Inflammatory macrophage treated with lipopolysaccharide for 1 hour (primary cell): Measurements from ENCODE around the gene TAAR6.
"Not testable (repeated sequence)": the region's sequence is repeated elsewhere in the genome, so short reads cannot be mapped to it uniquely, and the experiment has no call there.

Experiments used
- DNase-seq, 2 donors: peaks; one replicate each; pipeline ENCODE4 v3.0.0-alpha.2; 2020 to 2022

TAAR6 gene

GRCh38 chr6:132570221-132570777 is at the start of gene TAAR6:
Gene TAAR6 (plus strand): TSS chr6:132570322. CDS start chr6:132570322, 0 bp downstream.
- no peak for DNase-seq

- no peak for DNase-seq
Measured at GRCh38 chr6:132520953-132521352, 49.2 kb upstream of the TAAR6 start.

- no peak for DNase-seq
Measured at GRCh38 chr6:132524646-132525045, 45.5 kb upstream of the TAAR6 start.

- no peak for DNase-seq
Measured at GRCh38 chr6:132525866-132526265, 44.3 kb upstream of the TAAR6 start.

GRCh38 chr6:132526461-132526860 is 43.7 kb upstream of the TAAR6 start:
- DNase-seq = no peak

- no peak for DNase-seq
Measured at GRCh38 chr6:132527791-132528190, 42.3 kb upstream of the TAAR6 start.

GRCh38 chr6:132530293-132530974 is 39.7 kb upstream of the TAAR6 start:
- DNase-seq = peak; percentile 43 to 83

GRCh38 chr6:132534546-132534945 is 35.6 kb upstream of the TAAR6 start:
- DNase-seq = not testable (repeated sequence)

GRCh38 chr6:132537145-132537544 is 33.0 kb upstream of the TAAR6 start:
- DNase-seq = no peak

GRCh38 chr6:132537977-132538376 is 32.1 kb upstream of the TAAR6 start, which contains the start of gene TAAR9:
Gene TAAR9 (plus strand): TSS chr6:132538277. CDS start chr6:132538290, 13 bp downstream.
- no peak for DNase-seq

- DNase-seq = no peak
Measured at GRCh38 chr6:132544826-132545225, 25.3 kb upstream of the TAAR6 start.

- DNase-seq = no peak
Measured at GRCh38 chr6:132548746-132549463, 21.2 kb upstream of the TAAR6 start.

GRCh38 chr6:132551214-132551613 is 18.9 kb upstream of the TAAR6 start:
- no peak for DNase-seq

- DNase-seq = no peak
Measured at GRCh38 chr6:132552372-132552771, 17.8 kb upstream of the TAAR6 start, which contains the start of gene TAAR8. Gene TAAR8 (plus strand): TSS chr6:132552672. CDS start chr6:132552693, 21 bp downstream.

GRCh38 chr6:132560087-132560486 is 10.0 kb upstream of the TAAR6 start:
- not testable (repeated sequence) for DNase-seq

GRCh38 chr6:132566404-132566803 is 3.7 kb upstream of the TAAR6 start:
- no peak for DNase-seq

- DNase-seq = no peak
Measured at GRCh38 chr6:132567566-132567965, 2.6 kb upstream of the TAAR6 start.

GRCh38 chr6:132568611-132569010 is 1.5 kb upstream of the TAAR6 start:
- DNase-seq = no peak

- DNase-seq = no peak
Measured at GRCh38 chr6:132569170-132569569, 952 bp upstream of the TAAR6 start.

GRCh38 chr6:132571774-132572173 is 1.7 kb downstream of the TAAR6 start:
- DNase-seq = peak; percentile 86 to 93

GRCh38 chr6:132584698-132585097 is 14.6 kb downstream of the TAAR6 start:
- no peak for DNase-seq

- DNase-seq = peak; percentile 75 to 83
Measured at GRCh38 chr6:132587424-132587823, 17.3 kb downstream of the TAAR6 start.

GRCh38 chr6:132589454-132589853 is 19.3 kb downstream of the TAAR6 start, which contains the start of gene TAAR5:
Gene TAAR5 (minus strand): TSS chr6:132589741. CDS start chr6:132589686, 55 bp downstream.
- DNase-seq = no peak

- DNase-seq = no peak
Measured at GRCh38 chr6:132590362-132590761, 20.2 kb downstream of the TAAR6 start.
